Measurements from ENCODE around the gene ZNF519.
A peak's percentile ranks its signal among the peaks of the same experiment; 100 is the strongest.
"Not testable (repeated sequence)": the region's sequence is repeated elsewhere in the genome, so short reads cannot be mapped to it uniquely, and the experiment has no call there.

ZNF519 gene

DNA sequence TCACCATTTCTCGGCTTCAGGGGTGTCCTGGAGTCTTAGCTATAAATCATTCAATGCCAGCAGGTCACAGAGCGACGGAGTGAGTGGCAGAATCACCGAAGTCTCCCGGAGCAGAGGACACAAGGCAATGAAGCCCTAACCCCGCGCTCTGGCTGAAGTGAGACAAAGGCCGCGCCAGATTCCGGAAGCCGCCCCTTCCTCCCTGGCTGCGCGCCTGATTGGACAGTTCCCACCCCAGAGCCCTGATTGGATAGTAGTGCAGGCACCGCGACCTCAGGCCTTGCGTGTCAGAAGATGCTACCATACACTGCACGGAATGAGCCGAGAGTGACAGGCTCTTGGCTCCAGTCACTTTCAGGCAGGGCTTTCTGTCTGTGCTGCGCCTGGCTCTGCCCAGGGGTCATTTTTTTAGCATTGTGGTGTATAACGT lies at the start of gene ZNF519:
Gene ZNF519, minus strand, starts transcription at position 165 of the 430 bp plus-strand sequence. Its CDS starts 158 bp downstream, at position 7.
- Histone ChIP-seq H3K9ac (ENCODE audit: low read length in 2 of 2) (peak within 1 kb of the TSS; percentile 55 to 63), H3K4me3 (ENCODE audit: low read length in 2 of 2) (peak within 1 kb of the TSS; percentile 79)
- not testable (repeated sequence) for H3K36me3 ChIP-seq (ENCODE audit: control insufficient read depth in 2 of 2, insufficient read depth in 2 of 2, low read length in 2 of 2); H3K27ac ChIP-seq (ENCODE audit: low read length); H3K27me3 ChIP-seq (ENCODE audit: control insufficient read depth in 1 of 2, insufficient read depth in 2 of 2, low read length in 2 of 2); H3K9me3 ChIP-seq (ENCODE audit: control insufficient read depth in 2 of 2, low read length in 2 of 2); H3K4me1 ChIP-seq (ENCODE audit: control insufficient read depth, insufficient read depth, low read length)

- H3K9ac ChIP-seq (ENCODE audit: low read length in 2 of 2): no peak overlapping the region
- peak overlapping the region in 1 of 2 donors; percentile 47 for H3K4me3 ChIP-seq (ENCODE audit: low read length in 2 of 2)
- no peaks in the 10 kb centered on the region for H3K27me3 ChIP-seq (ENCODE audit: control insufficient read depth in 1 of 2, insufficient read depth in 2 of 2, low read length in 2 of 2)
- H3K27ac ChIP-seq (ENCODE audit: low read length): no peak overlapping the region
- H3K4me1 ChIP-seq (ENCODE audit: control insufficient read depth, insufficient read depth, low read length): no peaks in the 10 kb centered on the region
- H3K36me3 ChIP-seq (ENCODE audit: control insufficient read depth in 2 of 2, insufficient read depth in 2 of 2, low read length in 2 of 2): no peaks in the 10 kb centered on the region
- no peaks in the 10 kb centered on the region for H3K9me3 ChIP-seq (ENCODE audit: control insufficient read depth in 2 of 2, low read length in 2 of 2)
Observed at GRCh38 chr18:14179306-14179705, 47.1 kb upstream of the ZNF519 start.

- H3K27me3 ChIP-seq (ENCODE audit: control insufficient read depth in 1 of 2, insufficient read depth in 2 of 2, low read length in 2 of 2); H3K9ac ChIP-seq (ENCODE audit: low read length in 2 of 2); H3K9me3 ChIP-seq (ENCODE audit: control insufficient read depth in 2 of 2, low read length in 2 of 2); H3K4me1 ChIP-seq (ENCODE audit: control insufficient read depth, insufficient read depth, low read length); H3K27ac ChIP-seq (ENCODE audit: low read length); H3K36me3 ChIP-seq (ENCODE audit: control insufficient read depth in 2 of 2, insufficient read depth in 2 of 2, low read length in 2 of 2): not testable (repeated sequence)
- peak overlapping the region in 1 of 2 donors; percentile 47 for H3K4me3 ChIP-seq (ENCODE audit: low read length in 2 of 2)
Observed at GRCh38 chr18:14178321-14179196, 46.3 kb upstream of the ZNF519 start.

GRCh38 chr18:14177540-14178320 lies 45.5 kb upstream of the ZNF519 start:
- H3K9ac ChIP-seq (ENCODE audit: low read length in 2 of 2); H3K4me3 ChIP-seq (ENCODE audit: low read length in 2 of 2); H3K36me3 ChIP-seq (ENCODE audit: control insufficient read depth in 2 of 2, insufficient read depth in 2 of 2, low read length in 2 of 2); H3K27ac ChIP-seq (ENCODE audit: low read length); H3K4me1 ChIP-seq (ENCODE audit: control insufficient read depth, insufficient read depth, low read length); H3K9me3 ChIP-seq (ENCODE audit: control insufficient read depth in 2 of 2, low read length in 2 of 2); H3K27me3 ChIP-seq (ENCODE audit: control insufficient read depth in 1 of 2, insufficient read depth in 2 of 2, low read length in 2 of 2): not testable (repeated sequence)

DNA sequence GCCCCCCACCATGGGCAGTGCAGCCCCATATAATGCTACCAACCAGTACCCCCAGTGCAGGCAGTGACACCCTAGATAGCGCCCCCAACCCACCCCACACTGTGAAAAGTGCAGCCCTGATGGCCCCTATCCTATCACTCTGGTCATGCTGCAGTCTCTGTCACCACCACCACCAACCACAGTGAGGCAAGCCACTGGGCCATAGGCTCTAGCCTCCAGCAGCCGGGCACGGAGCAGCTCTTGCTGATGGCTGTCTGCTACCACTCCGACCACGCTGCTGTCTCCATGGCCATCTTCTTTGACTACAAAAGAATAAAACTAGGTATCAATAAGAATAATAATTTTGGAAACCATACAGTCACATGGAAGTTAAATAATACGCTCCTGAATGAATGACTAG lies 43.2 kb upstream of the ZNF519 start:
- H3K27me3 ChIP-seq (ENCODE audit: control insufficient read depth in 1 of 2, insufficient read depth in 2 of 2, low read length in 2 of 2); H3K4me3 ChIP-seq (ENCODE audit: low read length in 2 of 2); H3K36me3 ChIP-seq (ENCODE audit: control insufficient read depth in 2 of 2, insufficient read depth in 2 of 2, low read length in 2 of 2); H3K9me3 ChIP-seq (ENCODE audit: control insufficient read depth in 2 of 2, low read length in 2 of 2); H3K27ac ChIP-seq (ENCODE audit: low read length); H3K9ac ChIP-seq (ENCODE audit: low read length in 2 of 2); H3K4me1 ChIP-seq (ENCODE audit: control insufficient read depth, insufficient read depth, low read length): not testable (repeated sequence)

DNA sequence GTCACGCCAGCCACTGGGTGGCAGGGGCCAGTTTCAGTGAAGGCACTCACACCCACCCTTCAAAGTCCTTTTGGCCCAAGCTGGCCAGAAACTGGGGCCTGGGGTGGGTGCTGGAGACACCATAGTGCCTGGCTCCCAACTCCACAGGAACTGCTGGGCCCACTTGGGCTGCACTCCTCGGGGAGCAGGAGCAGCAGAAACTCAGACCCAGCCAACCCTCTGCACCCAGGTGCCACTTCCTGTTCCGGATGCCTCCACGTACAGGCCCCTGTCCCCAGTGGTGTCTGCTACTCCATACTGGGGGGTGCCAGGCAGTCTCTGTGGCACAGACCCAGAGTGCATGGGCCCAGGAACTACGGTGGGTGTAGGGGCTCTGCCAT lies 42.5 kb upstream of the ZNF519 start:
- no peaks in the 10 kb centered on the region for H3K36me3 ChIP-seq (ENCODE audit: control insufficient read depth in 2 of 2, insufficient read depth in 2 of 2, low read length in 2 of 2)
- no peaks in the 10 kb centered on the region for H3K4me1 ChIP-seq (ENCODE audit: control insufficient read depth, insufficient read depth, low read length)
- no peaks in the 10 kb centered on the region for H3K27me3 ChIP-seq (ENCODE audit: control insufficient read depth in 1 of 2, insufficient read depth in 2 of 2, low read length in 2 of 2)
- H3K9me3 ChIP-seq (ENCODE audit: control insufficient read depth in 2 of 2, low read length in 2 of 2): no peaks in the 10 kb centered on the region
- H3K9ac ChIP-seq (ENCODE audit: low read length in 2 of 2): no peak overlapping the region
- H3K27ac ChIP-seq (ENCODE audit: low read length): no peak overlapping the region
- H3K4me3 ChIP-seq (ENCODE audit: low read length in 2 of 2): no peak overlapping the region

GRCh38 chr18:14174002-14174705 lies 41.9 kb upstream of the ZNF519 start:
- not testable (repeated sequence) for H3K9ac ChIP-seq (ENCODE audit: low read length in 2 of 2); H3K9me3 ChIP-seq (ENCODE audit: control insufficient read depth in 2 of 2, low read length in 2 of 2); H3K4me1 ChIP-seq (ENCODE audit: control insufficient read depth, insufficient read depth, low read length); H3K36me3 ChIP-seq (ENCODE audit: control insufficient read depth in 2 of 2, insufficient read depth in 2 of 2, low read length in 2 of 2); H3K27ac ChIP-seq (ENCODE audit: low read length); H3K27me3 ChIP-seq (ENCODE audit: control insufficient read depth in 1 of 2, insufficient read depth in 2 of 2, low read length in 2 of 2); H3K4me3 ChIP-seq (ENCODE audit: low read length in 2 of 2)

- not testable (repeated sequence) for H3K27ac ChIP-seq (ENCODE audit: low read length); H3K4me3 ChIP-seq (ENCODE audit: low read length in 2 of 2); H3K9me3 ChIP-seq (ENCODE audit: control insufficient read depth in 2 of 2, low read length in 2 of 2); H3K27me3 ChIP-seq (ENCODE audit: control insufficient read depth in 1 of 2, insufficient read depth in 2 of 2, low read length in 2 of 2); H3K9ac ChIP-seq (ENCODE audit: low read length in 2 of 2); H3K36me3 ChIP-seq (ENCODE audit: control insufficient read depth in 2 of 2, insufficient read depth in 2 of 2, low read length in 2 of 2); H3K4me1 ChIP-seq (ENCODE audit: control insufficient read depth, insufficient read depth, low read length)
Observed at GRCh38 chr18:14173116-14173951, 41.1 kb upstream of the ZNF519 start.

DNA sequence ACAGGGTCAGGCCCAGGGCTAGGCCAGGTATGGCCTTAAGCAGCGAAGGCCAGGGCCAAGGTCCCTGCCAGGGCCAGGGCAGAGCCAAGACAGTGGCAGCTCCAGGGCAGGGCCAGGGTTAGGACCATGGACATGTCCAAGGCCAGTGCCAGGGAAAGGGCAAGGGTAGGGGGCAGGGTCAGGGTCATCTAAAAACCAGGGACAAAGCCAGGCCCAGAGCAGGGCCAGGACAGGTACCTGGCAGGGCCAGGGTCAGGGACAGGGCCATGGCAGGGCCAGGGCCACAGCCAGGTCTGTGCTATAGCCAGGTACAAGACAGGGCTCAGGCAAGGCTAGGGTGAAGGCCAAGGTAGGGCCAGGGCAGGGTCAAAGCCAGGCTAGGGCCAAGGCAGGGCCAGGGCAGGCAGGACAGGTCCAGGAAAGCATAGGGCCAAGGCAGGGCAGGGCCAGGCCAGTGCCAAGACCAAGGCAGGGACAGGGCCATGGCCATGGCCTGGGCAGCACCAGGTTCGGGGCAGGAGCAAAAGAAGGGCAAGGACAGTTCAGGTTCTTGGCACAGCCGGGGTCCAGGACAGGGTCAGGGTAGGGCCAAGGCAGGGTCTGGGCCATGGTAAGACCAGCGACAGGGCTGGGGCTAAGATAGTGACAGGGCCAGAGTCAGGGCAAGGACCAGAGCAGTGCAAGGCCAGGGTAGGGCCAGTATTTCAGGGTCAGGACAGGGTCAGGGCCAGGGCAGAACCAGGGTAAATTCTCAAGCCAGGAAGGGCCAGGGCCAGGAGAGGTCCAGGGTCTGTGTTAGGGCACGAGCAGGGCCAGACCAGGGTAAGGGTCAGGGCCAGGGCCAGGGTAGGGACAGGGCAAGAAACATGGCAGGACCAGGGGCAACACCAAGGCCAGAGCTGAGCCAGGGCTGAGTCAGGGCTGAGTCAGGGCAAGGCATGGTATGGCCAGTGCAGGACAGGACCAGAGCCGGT lies 40.2 kb upstream of the ZNF519 start:
- H3K9ac ChIP-seq (ENCODE audit: low read length in 2 of 2); H3K9me3 ChIP-seq (ENCODE audit: control insufficient read depth in 2 of 2, low read length in 2 of 2); H3K27me3 ChIP-seq (ENCODE audit: control insufficient read depth in 1 of 2, insufficient read depth in 2 of 2, low read length in 2 of 2); H3K4me3 ChIP-seq (ENCODE audit: low read length in 2 of 2); H3K27ac ChIP-seq (ENCODE audit: low read length); H3K4me1 ChIP-seq (ENCODE audit: control insufficient read depth, insufficient read depth, low read length); H3K36me3 ChIP-seq (ENCODE audit: control insufficient read depth in 2 of 2, insufficient read depth in 2 of 2, low read length in 2 of 2): not testable (repeated sequence)
